ENCODE results near the gene UNK.
"Not testable (repeated sequence)": the region's sequence is repeated elsewhere in the genome, so short reads cannot be mapped to it uniquely, and the experiment has no call there.

Gene UNK

GRCh38 chr17:75799402-75799801, 14.8 kb downstream of the UNK start:
- no peak for DNase-seq (ENCODE audit: low read depth in 2 of 2)

- no peak for DNase-seq (ENCODE audit: low read depth in 2 of 2)
These were observed 19.3 kb downstream of the UNK start for GRCh38 chr17:75803883-75804282.

- no peak for DNase-seq (ENCODE audit: low read depth in 2 of 2)
These were observed 22.4 kb downstream of the UNK start for GRCh38 chr17:75806822-75807500.

GRCh38 chr17:75807861-75808260, 23.3 kb downstream of the UNK start:
- DNase-seq (ENCODE audit: low read depth in 2 of 2), result no peak

GRCh38 chr17:75808549-75808904, 23.9 kb downstream of the UNK start:
- no peak for DNase-seq (ENCODE audit: low read depth in 2 of 2)

- no peak for DNase-seq (ENCODE audit: low read depth in 2 of 2)
These were observed 24.5 kb downstream of the UNK start for GRCh38 chr17:75808905-75809621.

- DNase-seq (ENCODE audit: low read depth in 2 of 2), result no peak
These were observed 25.1 kb downstream of the UNK start for GRCh38 chr17:75809631-75810111.

- no peak for DNase-seq (ENCODE audit: low read depth in 2 of 2)
These were observed 25.6 kb downstream of the UNK start for GRCh38 chr17:75810216-75810615.

GRCh38 chr17:75810756-75811155, 26.1 kb downstream of the UNK start:
- not testable (repeated sequence) for DNase-seq (ENCODE audit: low read depth in 2 of 2)

GRCh38 chr17:75811174-75811573, 26.6 kb downstream of the UNK start:
- DNase-seq (ENCODE audit: low read depth in 2 of 2), result no peak

GRCh38 chr17:75812096-75813013, 27.7 kb downstream of the UNK start:
- DNase-seq (ENCODE audit: low read depth in 2 of 2), result no peak

- no peak for DNase-seq (ENCODE audit: low read depth in 2 of 2)
These were observed 28.7 kb downstream of the UNK start for GRCh38 chr17:75813081-75814020.

- no peak for DNase-seq (ENCODE audit: low read depth in 2 of 2)
These were observed 29.4 kb downstream of the UNK start for GRCh38 chr17:75814021-75814395.

- DNase-seq (ENCODE audit: low read depth in 2 of 2), result no peak
These were observed 30.3 kb downstream of the UNK start for GRCh38 chr17:75814900-75815373.

- DNase-seq (ENCODE audit: low read depth in 2 of 2), result no peak
These were observed 30.8 kb downstream of the UNK start for GRCh38 chr17:75815399-75815798.

- no peak for DNase-seq (ENCODE audit: low read depth in 2 of 2)
These were observed 32.1 kb downstream of the UNK start for GRCh38 chr17:75816693-75817092.

GRCh38 chr17:75817571-75817970, 33.0 kb downstream of the UNK start:
- no peak for DNase-seq (ENCODE audit: low read depth in 2 of 2)

- DNase-seq (ENCODE audit: low read depth in 2 of 2), result no peak
These were observed 33.8 kb downstream of the UNK start for GRCh38 chr17:75818326-75818885.

GRCh38 chr17:75819116-75819515, 34.5 kb downstream of the UNK start:
- no peak for DNase-seq (ENCODE audit: low read depth in 2 of 2)

GRCh38 chr17:75819678-75820077, 35.1 kb downstream of the UNK start:
- no peak for DNase-seq (ENCODE audit: low read depth in 2 of 2)

All from activated CD8-positive, alpha-beta memory T cell treated with anti-CD3 and anti-CD28 coated beads for 4 hours (primary cell).